Measurements from ENCODE around the gene LGR4. TPM values are rescaled to one million over a fixed set of nuclear protein-coding genes. Genes with fewer than 3 reads are reported as not detected.
A peak's percentile ranks its signal among the peaks of the same experiment; 100 is the strongest.

Gene LGR4
- total RNA-seq, 1 experiment from 2014 or later, result 33.4 TPM

GRCh38 chr11:27445625-27446024 lies 27.0 kb downstream of the LGR4 start:
- no peaks in the 10 kb centered on the region for H3K9me2 ChIP-seq (ENCODE audit: insufficient read depth)
- H3K36me3 ChIP-seq (ENCODE audit: low read depth), result no peaks in the 10 kb centered on the region
- intact Hi-C loops (cut with micrococcal nuclease; ENCODE audit: unreplicated experiment), result loop anchor here (5.0 kb wide), 1 partner anchor 228 kb away; no protein-coding TSS in a partner anchor
- ChIA-PET POLR2A (ENCODE audit: unreplicated experiment) (no interaction called here), CTCF (no interaction called here)
- H3K4me3 ChIP-seq, result no peak overlapping the region
- no peaks in the 10 kb centered on the region for H4K20me1 ChIP-seq (ENCODE audit: insufficient read depth)
- peaks cover 78% of the 10 kb centered on the region for H3K79me2 ChIP-seq (ENCODE audit: low read depth)
- peaks cover 40% of the 10 kb centered on the region for H3K4me1 ChIP-seq (replicated peaks; ENCODE audit: insufficient read depth)
- H3K9me3 ChIP-seq (ENCODE audit: insufficient read depth, low read depth), result no peaks in the 10 kb centered on the region
- H2AFZ ChIP-seq, result no peak overlapping the region
- DNase-seq, result no peak
- H3K27ac ChIP-seq, result no peak overlapping the region
- no peak overlapping the region for H3K4me2 ChIP-seq
- H3F3A ChIP-seq (ENCODE audit: insufficient read depth, low read depth), result peaks cover 22% of the 10 kb centered on the region
- H3K27me3 ChIP-seq (ENCODE audit: insufficient read depth, low read depth), result no peaks in the 10 kb centered on the region
- no peak for TF ChIP-seq EZH2 (IDR thresholded peaks at IDR 0.05; ENCODE audit: low read depth)
- TF ChIP-seq, protein P1, sequence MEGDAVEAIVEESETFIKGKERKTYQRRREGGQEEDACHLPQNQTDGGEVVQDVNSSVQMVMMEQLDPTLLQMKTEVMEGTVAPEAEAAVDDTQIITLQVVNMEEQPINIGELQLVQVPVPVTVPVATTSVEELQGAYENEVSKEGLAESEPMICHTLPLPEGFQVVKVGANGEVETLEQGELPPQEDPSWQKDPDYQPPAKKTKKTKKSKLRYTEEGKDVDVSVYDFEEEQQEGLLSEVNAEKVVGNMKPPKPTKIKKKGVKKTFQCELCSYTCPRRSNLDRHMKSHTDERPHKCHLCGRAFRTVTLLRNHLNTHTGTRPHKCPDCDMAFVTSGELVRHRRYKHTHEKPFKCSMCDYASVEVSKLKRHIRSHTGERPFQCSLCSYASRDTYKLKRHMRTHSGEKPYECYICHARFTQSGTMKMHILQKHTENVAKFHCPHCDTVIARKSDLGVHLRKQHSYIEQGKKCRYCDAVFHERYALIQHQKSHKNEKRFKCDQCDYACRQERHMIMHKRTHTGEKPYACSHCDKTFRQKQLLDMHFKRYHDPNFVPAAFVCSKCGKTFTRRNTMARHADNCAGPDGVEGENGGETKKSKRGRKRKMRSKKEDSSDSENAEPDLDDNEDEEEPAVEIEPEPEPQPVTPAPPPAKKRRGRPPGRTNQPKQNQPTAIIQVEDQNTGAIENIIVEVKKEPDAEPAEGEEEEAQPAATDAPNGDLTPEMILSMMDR (conservative IDR thresholded peaks at IDR 0.05), result no peak
- BruUV-seq (replicated peaks), result no TSS peak

DNA sequence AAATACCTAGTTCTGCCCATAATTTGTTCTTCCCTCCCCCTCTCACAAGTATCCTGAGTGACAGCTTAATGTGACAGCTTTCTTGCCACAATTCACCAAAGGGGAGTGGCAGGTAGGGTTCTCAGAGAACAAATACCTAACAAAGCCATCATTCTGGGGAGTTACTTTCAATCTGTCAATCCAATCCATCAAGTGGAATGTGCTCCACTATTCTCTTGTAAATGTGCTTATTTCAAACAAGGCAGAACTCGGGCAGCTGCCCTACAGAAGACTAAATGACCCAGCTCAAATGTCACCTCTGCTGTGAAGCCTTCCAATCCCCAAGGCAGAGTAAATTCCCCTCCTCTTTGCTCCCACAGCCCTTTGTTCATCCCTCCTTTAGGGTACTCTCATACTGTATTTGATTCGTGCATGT lies 27.8 kb downstream of the LGR4 start:
- Histone ChIP-seq H3K79me2 (ENCODE audit: low read depth) (peaks cover 78% of the 10 kb centered on the region), H3K27me3 (ENCODE audit: insufficient read depth, low read depth) (no peaks in the 10 kb centered on the region), H3K4me2 (0 out of 2 replicates have a peak overlapping the region, but pooled peaks have one; percentile 14), H3F3A (ENCODE audit: insufficient read depth, low read depth) (peaks cover 22% of the 10 kb centered on the region), H3K9me2 (ENCODE audit: insufficient read depth) (no peaks in the 10 kb centered on the region), H3K4me1 (replicated peaks; ENCODE audit: insufficient read depth) (peaks cover 40% of the 10 kb centered on the region), H3K4me3 (no peak overlapping the region), H4K20me1 (ENCODE audit: insufficient read depth) (no peaks in the 10 kb centered on the region), H3K27ac (no peak overlapping the region), H3K36me3 (ENCODE audit: low read depth) (0 out of 2 replicates have a peak, but pooled peaks cover 6% of the 10 kb centered on the region), H2AFZ (no peak overlapping the region), H3K9me3 (ENCODE audit: insufficient read depth, low read depth) (no peaks in the 10 kb centered on the region)
- ChIA-PET POLR2A (ENCODE audit: unreplicated experiment) (no interaction called here), CTCF (interaction anchor here (0.8 kb wide), 1 partner anchor 23 kb away, joined by 4 read pairs; no protein-coding TSS in a partner anchor)
- intact Hi-C loops (cut with micrococcal nuclease; ENCODE audit: unreplicated experiment), result loop anchor here (5.0 kb wide), 1 partner anchor 228 kb away; no protein-coding TSS in a partner anchor
- TF ChIP-seq, protein P1 (conservative IDR thresholded peaks at IDR 0.05), result no peak
- no peak for TF ChIP-seq EZH2 (IDR thresholded peaks at IDR 0.05; ENCODE audit: low read depth)
- peak in 1 of 2 experiments; percentile 63 for DNase-seq
- no TSS peak for BruUV-seq (replicated peaks)

GRCh38 chr11:27443746-27444507 lies 28.7 kb downstream of the LGR4 start:
- intact Hi-C loops (cut with micrococcal nuclease; ENCODE audit: unreplicated experiment), result no loop called here
- peaks cover 22% of the 10 kb centered on the region for H3F3A ChIP-seq (ENCODE audit: insufficient read depth, low read depth)
- H2AFZ ChIP-seq, result no peak overlapping the region
- 0 out of 2 replicates have a peak, but pooled peaks cover 6% of the 10 kb centered on the region for H3K36me3 ChIP-seq (ENCODE audit: low read depth)
- peaks cover 84% of the 10 kb centered on the region for H3K79me2 ChIP-seq (ENCODE audit: low read depth)
- peaks cover 36% of the 10 kb centered on the region for H3K4me1 ChIP-seq (replicated peaks; ENCODE audit: insufficient read depth)
- H3K27ac ChIP-seq, result no peak overlapping the region
- no peak overlapping the region for H3K4me2 ChIP-seq
- TF ChIP-seq, protein P1 (conservative IDR thresholded peaks at IDR 0.05), result no peak
- TF ChIP-seq EZH2 (IDR thresholded peaks at IDR 0.05; ENCODE audit: low read depth), result no peak
- H3K9me2 ChIP-seq (ENCODE audit: insufficient read depth), result no peaks in the 10 kb centered on the region
- H4K20me1 ChIP-seq (ENCODE audit: insufficient read depth), result no peaks in the 10 kb centered on the region
- POLR2A ChIA-PET (ENCODE audit: unreplicated experiment), result interaction anchor here (0.6 to 0.7 kb wide), 2 partner anchors 24 to 36 kb away, joined by 3 to 13 read pairs; no protein-coding TSS in a partner anchor
- no peak for DNase-seq
- no peak overlapping the region for H3K4me3 ChIP-seq
- BruUV-seq (replicated peaks), result no TSS peak
- H3K9me3 ChIP-seq (ENCODE audit: insufficient read depth, low read depth), result no peaks in the 10 kb centered on the region
- no peaks in the 10 kb centered on the region for H3K27me3 ChIP-seq (ENCODE audit: insufficient read depth, low read depth)
- CTCF ChIA-PET, result interaction anchor here (0.5 to 0.8 kb wide), 2 partner anchors 24 to 29 kb away, joined by 4 read pairs; partner anchors contain the start of gene LGR4

Measured in PC-9 (cell line).